ENCODE measurements around the gene CAT. TPM values are rescaled to one million over a fixed set of nuclear protein-coding genes. Genes with fewer than 3 reads are reported as not detected.

CAT gene
- total and polyA plus RNA-seq, 9 of the 15 experiments (the other 6 are each of a cell fraction or from before 2014, with no cell fraction given): 86.7 to 183 (median 114) TPM

DNA sequence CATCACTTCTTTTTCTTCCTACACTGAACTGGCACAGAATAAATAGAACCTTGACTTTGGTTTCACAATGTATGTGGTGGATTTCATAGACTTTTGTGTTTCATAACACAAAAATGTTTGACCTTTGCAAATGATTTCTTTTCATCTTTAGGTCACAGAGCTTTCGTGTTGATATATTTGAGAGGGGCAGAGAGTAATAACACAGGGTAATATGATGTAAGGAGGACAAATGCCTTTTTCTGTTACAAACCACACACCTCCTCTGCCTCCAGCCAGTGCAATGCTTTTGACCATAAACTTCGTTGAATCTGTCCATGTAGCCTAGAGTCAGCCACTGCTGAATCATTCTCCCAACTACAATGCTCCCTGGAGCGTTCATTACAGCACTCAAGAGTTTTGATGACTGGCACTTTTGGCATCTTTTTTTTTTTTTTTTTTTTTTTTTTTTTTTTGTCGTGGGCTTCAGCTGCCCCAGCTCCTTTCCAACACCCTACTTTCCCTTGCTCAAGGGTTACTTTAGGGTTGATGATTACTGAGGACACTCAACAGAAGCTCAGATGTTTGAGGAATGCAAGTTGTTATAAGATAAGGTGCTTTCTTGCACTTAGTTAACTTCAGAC is 11.4 kb upstream of the CAT start (continued):
- TF ChIP-seq MEF2D (tag; conservative IDR thresholded peaks at IDR 0.05; ENCODE audit: low read depth) (no peak), KDM4B (IDR thresholded peaks at IDR 0.05; ENCODE audit: borderline replicate concordance in 2 of 2, low read depth in 1 of 2) (no peak), ZNF764 (CRISPR knock-in tag; IDR thresholded peaks at IDR 0.05; ENCODE audit: low read depth) (no peak), CXXC5 (CRISPR knock-in tag; IDR thresholded peaks at IDR 0.05) (no peak), THRAP3 (IDR thresholded peaks at IDR 0.05; ENCODE audit: borderline replicate concordance) (no peak), TAF1 (IDR thresholded peaks at IDR 0.05; ENCODE audit: control insufficient read depth, extremely low read depth, insufficient read depth, low read length, severe bottlenecking) (no peak), CEBPB (tag; IDR thresholded peaks at IDR 0.05) (peak; percentile 58), BRD9 (IDR thresholded peaks at IDR 0.05; ENCODE audit: low read depth, partially characterized antibody) (no peak), ZNF217 (CRISPR knock-in tag; IDR thresholded peaks at IDR 0.05) (no peak), ZBTB1 (CRISPR knock-in tag; IDR thresholded peaks at IDR 0.05; ENCODE audit: borderline replicate concordance, low read depth) (no peak), DPF2 (IDR thresholded peaks at IDR 0.05) (peak; percentile 80), EP400 (IDR thresholded peaks at IDR 0.05) (peak; percentile 33; the same call in 1 of the 2 replicates), TSC22D4 (tag; IDR thresholded peaks at IDR 0.05) (no peak), JUND (IDR thresholded peaks at IDR 0.05; ENCODE audit: borderline replicate concordance, low read depth, low read length) (peak; percentile 55; the same call in 1 of the 2 replicates), JUND (tag; IDR thresholded peaks at IDR 0.05; ENCODE audit: borderline replicate concordance, low read depth, low read length) (peak; percentile 40; the same call in 1 of the 3 replicates), ZNF780A (CRISPR knock-in tag; IDR thresholded peaks at IDR 0.05) (no peak), ARNT (IDR thresholded peaks at IDR 0.05) (0 out of 4 replicates have a peak, but pooled peaks of 1 of the 2 experiments have one; percentile 22)
- TF ChIP-seq, protein P1, sequence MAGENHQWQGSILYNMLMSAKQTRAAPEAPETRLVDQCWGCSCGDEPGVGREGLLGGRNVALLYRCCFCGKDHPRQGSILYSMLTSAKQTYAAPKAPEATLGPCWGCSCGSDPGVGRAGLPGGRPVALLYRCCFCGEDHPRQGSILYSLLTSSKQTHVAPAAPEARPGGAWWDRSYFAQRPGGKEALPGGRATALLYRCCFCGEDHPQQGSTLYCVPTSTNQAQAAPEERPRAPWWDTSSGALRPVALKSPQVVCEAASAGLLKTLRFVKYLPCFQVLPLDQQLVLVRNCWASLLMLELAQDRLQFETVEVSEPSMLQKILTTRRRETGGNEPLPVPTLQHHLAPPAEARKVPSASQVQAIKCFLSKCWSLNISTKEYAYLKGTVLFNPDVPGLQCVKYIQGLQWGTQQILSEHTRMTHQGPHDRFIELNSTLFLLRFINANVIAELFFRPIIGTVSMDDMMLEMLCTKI (IDR thresholded peaks at IDR 0.05; ENCODE audit: partially characterized antibody): no peak
- TF ChIP-seq, protein P2, sequence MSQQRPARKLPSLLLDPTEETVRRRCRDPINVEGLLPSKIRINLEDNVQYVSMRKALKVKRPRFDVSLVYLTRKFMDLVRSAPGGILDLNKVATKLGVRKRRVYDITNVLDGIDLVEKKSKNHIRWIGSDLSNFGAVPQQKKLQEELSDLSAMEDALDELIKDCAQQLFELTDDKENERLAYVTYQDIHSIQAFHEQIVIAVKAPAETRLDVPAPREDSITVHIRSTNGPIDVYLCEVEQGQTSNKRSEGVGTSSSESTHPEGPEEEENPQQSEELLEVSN (IDR thresholded peaks at IDR 0.05; ENCODE audit: borderline replicate concordance in 1 of 2, extremely low read depth in 1 of 2, insufficient read depth in 1 of 2, insufficient read length in 1 of 2, low read depth in 1 of 2, low read length in 1 of 2, poor library complexity in 1 of 2, severe bottlenecking in 1 of 2): no peak
- TF ChIP-seq, protein P3, sequence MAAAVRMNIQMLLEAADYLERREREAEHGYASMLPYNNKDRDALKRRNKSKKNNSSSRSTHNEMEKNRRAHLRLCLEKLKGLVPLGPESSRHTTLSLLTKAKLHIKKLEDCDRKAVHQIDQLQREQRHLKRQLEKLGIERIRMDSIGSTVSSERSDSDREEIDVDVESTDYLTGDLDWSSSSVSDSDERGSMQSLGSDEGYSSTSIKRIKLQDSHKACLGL (CRISPR knock-in tag; IDR thresholded peaks at IDR 0.05; ENCODE audit: borderline replicate concordance, poor library complexity, severe bottlenecking): no peak
- TF ChIP-seq, protein P4, sequence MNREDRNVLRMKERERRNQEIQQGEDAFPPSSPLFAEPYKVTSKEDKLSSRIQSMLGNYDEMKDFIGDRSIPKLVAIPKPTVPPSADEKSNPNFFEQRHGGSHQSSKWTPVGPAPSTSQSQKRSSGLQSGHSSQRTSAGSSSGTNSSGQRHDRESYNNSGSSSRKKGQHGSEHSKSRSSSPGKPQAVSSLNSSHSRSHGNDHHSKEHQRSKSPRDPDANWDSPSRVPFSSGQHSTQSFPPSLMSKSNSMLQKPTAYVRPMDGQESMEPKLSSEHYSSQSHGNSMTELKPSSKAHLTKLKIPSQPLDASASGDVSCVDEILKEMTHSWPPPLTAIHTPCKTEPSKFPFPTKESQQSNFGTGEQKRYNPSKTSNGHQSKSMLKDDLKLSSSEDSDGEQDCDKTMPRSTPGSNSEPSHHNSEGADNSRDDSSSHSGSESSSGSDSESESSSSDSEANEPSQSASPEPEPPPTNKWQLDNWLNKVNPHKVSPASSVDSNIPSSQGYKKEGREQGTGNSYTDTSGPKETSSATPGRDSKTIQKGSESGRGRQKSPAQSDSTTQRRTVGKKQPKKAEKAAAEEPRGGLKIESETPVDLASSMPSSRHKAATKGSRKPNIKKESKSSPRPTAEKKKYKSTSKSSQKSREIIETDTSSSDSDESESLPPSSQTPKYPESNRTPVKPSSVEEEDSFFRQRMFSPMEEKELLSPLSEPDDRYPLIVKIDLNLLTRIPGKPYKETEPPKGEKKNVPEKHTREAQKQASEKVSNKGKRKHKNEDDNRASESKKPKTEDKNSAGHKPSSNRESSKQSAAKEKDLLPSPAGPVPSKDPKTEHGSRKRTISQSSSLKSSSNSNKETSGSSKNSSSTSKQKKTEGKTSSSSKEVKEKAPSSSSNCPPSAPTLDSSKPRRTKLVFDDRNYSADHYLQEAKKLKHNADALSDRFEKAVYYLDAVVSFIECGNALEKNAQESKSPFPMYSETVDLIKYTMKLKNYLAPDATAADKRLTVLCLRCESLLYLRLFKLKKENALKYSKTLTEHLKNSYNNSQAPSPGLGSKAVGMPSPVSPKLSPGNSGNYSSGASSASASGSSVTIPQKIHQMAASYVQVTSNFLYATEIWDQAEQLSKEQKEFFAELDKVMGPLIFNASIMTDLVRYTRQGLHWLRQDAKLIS (CRISPR knock-in tag; IDR thresholded peaks at IDR 0.05): no peak
